ENCODE measurements around the gene SLC8B1. TPM values are rescaled to one million over a fixed set of nuclear protein-coding genes. Genes with fewer than 3 reads are reported as not detected.

Gene SLC8B1
- polyA plus RNA-seq, 1 donor from 2014 or later: 1.1 TPM

DNA sequence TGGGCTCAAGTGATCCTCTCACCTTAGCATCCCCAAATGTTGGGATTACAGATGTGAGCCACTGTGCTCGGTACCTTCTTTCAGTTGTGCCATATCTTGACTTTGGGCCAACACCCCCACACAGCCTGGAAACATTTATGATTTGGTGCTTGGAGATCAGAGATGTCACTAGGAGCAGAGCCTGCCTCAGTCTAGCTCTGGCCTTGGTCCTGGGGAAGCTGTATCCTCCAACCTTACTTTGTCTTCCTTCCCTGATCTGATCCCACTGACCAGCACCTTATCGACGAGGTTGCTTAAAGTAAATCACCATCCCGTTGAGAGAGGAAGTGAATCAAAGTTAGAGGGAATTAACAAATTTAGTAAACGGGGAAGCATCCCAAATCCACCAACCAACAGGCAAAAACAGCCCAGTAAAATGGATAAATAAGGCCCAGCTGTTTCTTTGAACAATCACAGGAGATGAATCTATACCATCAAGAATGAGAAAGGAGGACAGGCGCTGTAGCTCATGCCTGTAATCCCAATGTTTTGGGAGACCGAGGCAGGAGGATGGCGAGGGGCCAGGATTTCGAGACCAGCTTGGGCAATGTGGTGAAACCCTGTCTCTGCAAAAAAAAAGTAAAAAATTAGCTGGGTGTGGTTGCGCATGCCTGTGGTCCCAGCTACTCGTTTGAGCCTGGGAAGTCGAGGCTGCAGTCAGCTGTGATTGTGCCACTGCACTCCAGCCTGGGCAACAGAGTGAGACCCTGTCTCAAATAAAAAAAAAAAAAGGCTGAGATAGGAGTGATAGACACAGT lies 26.9 kb upstream of the SLC8B1 start:
- Histone ChIP-seq H3K9me3 (ENCODE audit: low read length) (no peaks in the 10 kb centered on the region), H3K4me3 (ENCODE audit: low read length) (no peak overlapping the region), H3K36me3 (ENCODE audit: insufficient read depth, low read length) (no peaks in the 10 kb centered on the region), H3K27me3 (ENCODE audit: insufficient read depth, low read depth, low read length) (no peaks in the 10 kb centered on the region), H3K9me2 (ENCODE audit: insufficient read depth, low read length) (no peaks in the 10 kb centered on the region), H3F3A (ENCODE audit: insufficient read depth, low read length, poor library complexity, severe bottlenecking) (no peaks in the 10 kb centered on the region), H3K79me2 (replicated peaks; ENCODE audit: insufficient read depth, low read length) (peaks cover 16% of the 10 kb centered on the region), H2AFZ (ENCODE audit: low read depth, low read length) (no peak overlapping the region), H4K20me1 (ENCODE audit: insufficient read depth) (no peaks in the 10 kb centered on the region), H3K4me2 (ENCODE audit: low read length) (no peak overlapping the region), H3K27ac (ENCODE audit: low read length) (no peak overlapping the region), H3K9ac (ENCODE audit: low read length) (no peak overlapping the region)
- TF ChIP-seq RAD21 (conservative IDR thresholded peaks at IDR 0.05): no peak
- TF ChIP-seq POLR2AphosphoS5 (IDR thresholded peaks at IDR 0.05): no peak
- TF ChIP-seq, protein P1, sequence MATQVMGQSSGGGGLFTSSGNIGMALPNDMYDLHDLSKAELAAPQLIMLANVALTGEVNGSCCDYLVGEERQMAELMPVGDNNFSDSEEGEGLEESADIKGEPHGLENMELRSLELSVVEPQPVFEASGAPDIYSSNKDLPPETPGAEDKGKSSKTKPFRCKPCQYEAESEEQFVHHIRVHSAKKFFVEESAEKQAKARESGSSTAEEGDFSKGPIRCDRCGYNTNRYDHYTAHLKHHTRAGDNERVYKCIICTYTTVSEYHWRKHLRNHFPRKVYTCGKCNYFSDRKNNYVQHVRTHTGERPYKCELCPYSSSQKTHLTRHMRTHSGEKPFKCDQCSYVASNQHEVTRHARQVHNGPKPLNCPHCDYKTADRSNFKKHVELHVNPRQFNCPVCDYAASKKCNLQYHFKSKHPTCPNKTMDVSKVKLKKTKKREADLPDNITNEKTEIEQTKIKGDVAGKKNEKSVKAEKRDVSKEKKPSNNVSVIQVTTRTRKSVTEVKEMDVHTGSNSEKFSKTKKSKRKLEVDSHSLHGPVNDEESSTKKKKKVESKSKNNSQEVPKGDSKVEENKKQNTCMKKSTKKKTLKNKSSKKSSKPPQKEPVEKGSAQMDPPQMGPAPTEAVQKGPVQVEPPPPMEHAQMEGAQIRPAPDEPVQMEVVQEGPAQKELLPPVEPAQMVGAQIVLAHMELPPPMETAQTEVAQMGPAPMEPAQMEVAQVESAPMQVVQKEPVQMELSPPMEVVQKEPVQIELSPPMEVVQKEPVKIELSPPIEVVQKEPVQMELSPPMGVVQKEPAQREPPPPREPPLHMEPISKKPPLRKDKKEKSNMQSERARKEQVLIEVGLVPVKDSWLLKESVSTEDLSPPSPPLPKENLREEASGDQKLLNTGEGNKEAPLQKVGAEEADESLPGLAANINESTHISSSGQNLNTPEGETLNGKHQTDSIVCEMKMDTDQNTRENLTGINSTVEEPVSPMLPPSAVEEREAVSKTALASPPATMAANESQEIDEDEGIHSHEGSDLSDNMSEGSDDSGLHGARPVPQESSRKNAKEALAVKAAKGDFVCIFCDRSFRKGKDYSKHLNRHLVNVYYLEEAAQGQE (IDR thresholded peaks at IDR 0.05; ENCODE audit: borderline replicate concordance): no peak
- TF ChIP-seq MXI1 (conservative IDR thresholded peaks at IDR 0.05; ENCODE audit: poor library complexity, severe bottlenecking): no peak
- no peak for TF ChIP-seq SMC3 (conservative IDR thresholded peaks at IDR 0.05; ENCODE audit: poor library complexity)
- no peak for TF ChIP-seq EP300 (conservative IDR thresholded peaks at IDR 0.05; ENCODE audit: poor library complexity, severe bottlenecking)

DNA sequence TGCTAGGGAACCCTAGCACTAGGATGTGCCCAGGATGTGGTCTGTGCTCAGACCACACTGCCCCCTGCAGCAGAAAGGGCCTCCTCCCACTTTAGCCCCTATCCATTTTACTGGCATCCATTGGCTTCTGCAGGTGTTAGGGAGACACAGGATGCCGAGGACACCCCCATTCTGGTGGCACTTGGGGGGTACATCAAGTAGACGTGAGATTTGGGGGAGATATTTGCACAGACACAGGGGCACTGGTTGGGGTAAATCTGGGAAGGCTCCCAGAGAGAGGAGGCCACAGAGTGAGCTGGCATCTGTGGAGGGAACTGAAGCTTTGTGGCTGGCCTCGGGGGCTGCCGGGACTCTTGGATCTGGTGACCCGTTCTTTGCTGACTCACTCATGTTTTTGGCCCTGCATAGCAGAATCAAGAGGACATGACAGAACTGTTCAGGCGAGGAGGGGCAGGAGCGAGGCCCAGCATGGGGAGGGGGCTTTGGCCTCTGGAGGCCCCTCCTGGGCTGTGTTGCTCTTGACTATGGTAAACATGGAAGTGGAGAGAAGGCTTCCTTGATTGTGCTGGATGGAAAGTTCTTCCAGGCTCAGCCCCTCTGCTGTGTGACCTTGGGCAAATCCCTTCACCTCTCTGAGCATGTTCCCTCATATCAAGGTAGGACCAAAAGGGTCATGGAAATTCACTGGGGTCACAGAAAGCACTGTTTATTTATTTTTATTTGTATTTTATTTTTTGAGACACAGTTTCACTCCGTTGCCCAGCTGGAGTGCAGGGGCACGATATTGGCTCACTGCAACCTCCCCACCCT lies 25.2 kb upstream of the SLC8B1 start:
- TF ChIP-seq, protein P2, sequence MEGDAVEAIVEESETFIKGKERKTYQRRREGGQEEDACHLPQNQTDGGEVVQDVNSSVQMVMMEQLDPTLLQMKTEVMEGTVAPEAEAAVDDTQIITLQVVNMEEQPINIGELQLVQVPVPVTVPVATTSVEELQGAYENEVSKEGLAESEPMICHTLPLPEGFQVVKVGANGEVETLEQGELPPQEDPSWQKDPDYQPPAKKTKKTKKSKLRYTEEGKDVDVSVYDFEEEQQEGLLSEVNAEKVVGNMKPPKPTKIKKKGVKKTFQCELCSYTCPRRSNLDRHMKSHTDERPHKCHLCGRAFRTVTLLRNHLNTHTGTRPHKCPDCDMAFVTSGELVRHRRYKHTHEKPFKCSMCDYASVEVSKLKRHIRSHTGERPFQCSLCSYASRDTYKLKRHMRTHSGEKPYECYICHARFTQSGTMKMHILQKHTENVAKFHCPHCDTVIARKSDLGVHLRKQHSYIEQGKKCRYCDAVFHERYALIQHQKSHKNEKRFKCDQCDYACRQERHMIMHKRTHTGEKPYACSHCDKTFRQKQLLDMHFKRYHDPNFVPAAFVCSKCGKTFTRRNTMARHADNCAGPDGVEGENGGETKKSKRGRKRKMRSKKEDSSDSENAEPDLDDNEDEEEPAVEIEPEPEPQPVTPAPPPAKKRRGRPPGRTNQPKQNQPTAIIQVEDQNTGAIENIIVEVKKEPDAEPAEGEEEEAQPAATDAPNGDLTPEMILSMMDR (IDR thresholded peaks at IDR 0.05; ENCODE audit: poor library complexity, severe bottlenecking): no peak
- TF ChIP-seq EP300 (conservative IDR thresholded peaks at IDR 0.05; ENCODE audit: poor library complexity, severe bottlenecking): no peak
- no peak for TF ChIP-seq MXI1 (conservative IDR thresholded peaks at IDR 0.05; ENCODE audit: poor library complexity, severe bottlenecking)
- TF ChIP-seq, protein P1 (IDR thresholded peaks at IDR 0.05; ENCODE audit: borderline replicate concordance): no peak
- no peak for TF ChIP-seq TAF1 (IDR thresholded peaks at IDR 0.05; ENCODE audit: low read depth)
- TF ChIP-seq POLR2AphosphoS5 (IDR thresholded peaks at IDR 0.05): no peak
- Histone ChIP-seq H3K4me2 (ENCODE audit: low read length) (no peak overlapping the region), H3K27me3 (ENCODE audit: insufficient read depth, low read depth, low read length) (no peaks in the 10 kb centered on the region), H3F3A (ENCODE audit: insufficient read depth, low read length, poor library complexity, severe bottlenecking) (no peaks in the 10 kb centered on the region), H2AFZ (ENCODE audit: low read depth, low read length) (no peak overlapping the region), H3K9me2 (ENCODE audit: insufficient read depth, low read length) (no peaks in the 10 kb centered on the region), H3K79me2 (replicated peaks; ENCODE audit: insufficient read depth, low read length) (peaks cover 16% of the 10 kb centered on the region), H3K4me3 (ENCODE audit: low read length) (peak overlapping the region; percentile 93), H3K9me3 (ENCODE audit: low read length) (no peaks in the 10 kb centered on the region), H3K27ac (ENCODE audit: low read length) (no peak overlapping the region), H3K9ac (ENCODE audit: low read length) (peak overlapping the region; percentile 87), H3K36me3 (ENCODE audit: insufficient read depth, low read length) (no peaks in the 10 kb centered on the region), H4K20me1 (ENCODE audit: insufficient read depth) (no peaks in the 10 kb centered on the region)

Data from neural cell (in vitro differentiated cells).